H9 (cell line): ENCODE results near the gene TMTC2. TPM values are rescaled to one million over a fixed set of nuclear protein-coding genes. Genes with fewer than 3 reads are reported as not detected.

ENCODE experiments used
- DNase-seq: peaks from one replicate; pipeline ENCODE4 v3.0.0-alpha.2; 2017
- H2AFZ ChIP-seq: one replicate; pipeline ENCODE4 v1.6.1; 2013; ENCODE audit warnings: mild to moderate bottlenecking, low read length, control low read depth, moderate library complexity
- H2AK5ac ChIP-seq: 2 replicates; pipeline ENCODE4 v1.6.1; 2013; ENCODE audit warnings: low read length, control low read depth, mixed read lengths; ENCODE audit not compliant: insufficient read length
- H2BK120ac ChIP-seq: one replicate; pipeline ENCODE4 v1.6.1; 2013; ENCODE audit warnings: low read depth, mild to moderate bottlenecking, low read length, control low read depth, inconsistent platforms; ENCODE audit not compliant: poor library complexity, severe bottlenecking
- H2BK12ac ChIP-seq: 2 replicates; pipeline ENCODE4 v1.6.1; 2013; ENCODE audit warnings: low read length, control low read depth, mixed read lengths, low read depth; ENCODE audit not compliant: insufficient read length
- H2BK15ac ChIP-seq: 2 replicates; pipeline ENCODE4 v1.6.1; 2013; ENCODE audit warnings: low read depth, low read length, control low read depth
- H2BK20ac ChIP-seq: one replicate; pipeline ENCODE4 v1.6.1; 2013; ENCODE audit warnings: low read depth, mild to moderate bottlenecking, low read length, control low read depth, inconsistent platforms; ENCODE audit not compliant: poor library complexity, severe bottlenecking
- H2BK5ac ChIP-seq: 2 replicates; pipeline ENCODE4 v1.6.1; 2013; ENCODE audit warnings: low read length, control low read depth, mixed read lengths; ENCODE audit not compliant: insufficient read length
- H3K14ac ChIP-seq: 2 replicates; pipeline ENCODE4 v1.6.1; 2013; ENCODE audit warnings: low read length, control low read depth; ENCODE audit not compliant: insufficient read depth
- H3K18ac ChIP-seq: 2 replicates; pipeline ENCODE4 v1.6.1; 2013; ENCODE audit warnings: low read depth, mild to moderate bottlenecking, mixed read lengths, low read length, control low read depth; ENCODE audit not compliant: insufficient read length
- H3K23ac ChIP-seq: 2 replicates; pipeline ENCODE4 v1.6.1; 2013; ENCODE audit warnings: low read length, control low read depth, mixed read lengths, low read depth; ENCODE audit not compliant: insufficient read length
- H3K23me2 ChIP-seq: 2 replicates; pipeline ENCODE4 v1.6.1; 2013; ENCODE audit warnings: low read depth, mild to moderate bottlenecking, mixed read lengths, low read length, control low read depth; ENCODE audit not compliant: insufficient read length, poor library complexity, severe bottlenecking
- H3K27ac ChIP-seq: 2 replicates; pipeline ENCODE4 v1.5.1; 2013; ENCODE audit warnings: low read length, control low read depth, mixed read lengths, low read depth; ENCODE audit not compliant: insufficient read length
- H3K27me3 ChIP-seq: 2 replicates; pipeline ENCODE4 v1.6.1; 2013; ENCODE audit warnings: low read length, control low read depth, inconsistent platforms; ENCODE audit not compliant: insufficient read depth
- H3K4ac ChIP-seq: 2 replicates; pipeline ENCODE4 v1.6.1; 2013; ENCODE audit warnings: low read depth, mild to moderate bottlenecking, control low read depth, inconsistent platforms, low read length, moderate library complexity
- H3K4me1 ChIP-seq: 2 replicates; pipeline ENCODE4 v1.6.1; 2013; ENCODE audit warnings: low read length, control low read depth, inconsistent platforms; ENCODE audit not compliant: insufficient read depth
- H3K4me2 ChIP-seq: 2 replicates; pipeline ENCODE4 v1.6.1; 2013; ENCODE audit warnings: low read length, control low read depth, mixed read lengths; ENCODE audit not compliant: insufficient read length, insufficient read depth
- H3K56ac ChIP-seq: 2 replicates; pipeline ENCODE4 v1.6.1; 2013; ENCODE audit warnings: low read depth, mild to moderate bottlenecking, mixed read lengths, low read length, control low read depth; ENCODE audit not compliant: insufficient read length
- H3K79me1 ChIP-seq: 2 replicates; pipeline ENCODE4 v1.6.1; 2013; ENCODE audit warnings: low read depth, mild to moderate bottlenecking, moderate library complexity, low read length, control low read depth, inconsistent platforms; ENCODE audit not compliant: insufficient read depth, poor library complexity, severe bottlenecking
- H3K79me2 ChIP-seq: 2 replicates; pipeline ENCODE4 v1.6.1; 2013; ENCODE audit warnings: low read length, control low read depth, inconsistent platforms; ENCODE audit not compliant: insufficient read depth
- H3K9ac ChIP-seq: 2 replicates; pipeline ENCODE4 v1.6.1; 2013; ENCODE audit warnings: low read length, control low read depth, mixed read lengths; ENCODE audit not compliant: insufficient read length; ENCODE audit errors: extremely low read depth
- H3K9me3 ChIP-seq: one replicate; pipeline ENCODE4 v1.6.1; 2013; ENCODE audit warnings: low read depth, low read length, inconsistent platforms; ENCODE audit not compliant: control insufficient read depth
- H3T11ph ChIP-seq: one replicate; pipeline ENCODE4 v1.6.1; 2013; ENCODE audit warnings: mild to moderate bottlenecking, low read length, control low read depth, inconsistent platforms
- H4K20me1 ChIP-seq: one replicate; pipeline ENCODE4 v1.6.1; 2013; ENCODE audit not compliant: control insufficient read depth, insufficient read length, insufficient read depth
- H4K5ac ChIP-seq: 2 replicates; pipeline ENCODE4 v1.6.1; 2013; ENCODE audit warnings: low read depth, mild to moderate bottlenecking, mixed read lengths, low read length, control low read depth; ENCODE audit not compliant: insufficient read length
- H4K8ac ChIP-seq: replicated peaks from 2 replicates; pipeline ENCODE4 v1.6.1; 2013; ENCODE audit warnings: low read length, control low read depth, mixed read lengths, low read depth; ENCODE audit not compliant: insufficient read length
- H4K91ac ChIP-seq: 2 replicates; pipeline ENCODE4 v1.6.1; 2013; ENCODE audit warnings: low read depth, mild to moderate bottlenecking, moderate library complexity, mixed read lengths, low read length, control low read depth; ENCODE audit not compliant: insufficient read length
- H3K27ac Mint-ChIP-seq, 3 experiments: 2 replicates in 2 of 3; 3 replicates in 1 of 3; pipeline ENCODE4 v1.8.0; 2020 to 2021; ENCODE audit warnings: mixed read lengths in 3 of 3, mild to moderate bottlenecking in 1 of 3, moderate library complexity in 1 of 3
- H3K27me3 Mint-ChIP-seq: 2 replicates; pipeline ENCODE4 v1.8.0; 2021; ENCODE audit warnings: low read depth, mild to moderate bottlenecking, moderate library complexity, mixed read lengths
- H3K36me3 Mint-ChIP-seq, 3 experiments: 2 replicates in 2 of 3; 3 replicates in 1 of 3; pipeline ENCODE4 v1.8.0; 2020 to 2021; ENCODE audit warnings: low read depth in 3 of 3, mixed read lengths in 3 of 3; ENCODE audit not compliant: insufficient read depth in 1 of 3
- H3K4me1 Mint-ChIP-seq, 2 experiments: 2 replicates each; pipeline ENCODE4 v1.8.0; 2020; ENCODE audit warnings: mixed read lengths in 2 of 2
- H3K4me3 Mint-ChIP-seq, 2 experiments: 2 replicates in 1 of 2; 3 replicates in 1 of 2; pipeline ENCODE4 v1.8.0; 2020 to 2021; ENCODE audit warnings: mild to moderate bottlenecking in 2 of 2, mixed read lengths in 2 of 2, moderate library complexity in 1 of 2
- H3K9me3 Mint-ChIP-seq, 2 experiments: 2 replicates in 1 of 2; 3 replicates in 1 of 2; pipeline ENCODE4 v1.8.0; 2020; ENCODE audit warnings: mild to moderate bottlenecking in 2 of 2, mixed read lengths in 2 of 2, moderate library complexity in 1 of 2
- CTCF ChIP-seq: fragments of 200-600 bp; sonication (generic); conservative IDR thresholded peaks from 3 replicates; pipeline ENCODE4 v1.8.0; 2021; ENCODE audit warnings: antibody characterized with exemption, mild to moderate bottlenecking
- WGBS: extraction: QIAGEN DNeasy Blood & Tissue Kit; methylation state at CpG from one replicate; pipeline ENCODE4 v1.1.7; 2013; ENCODE audit warnings: missing lambda C conversion rate, low lambda C conversion rate, mixed read lengths; ENCODE audit not compliant: insufficient read length; ENCODE audit errors: extremely low coverage; 5-methylcytosine and 5-hydroxymethylcytosine counted together
- total RNA-seq: library from RNA; stranded (reverse); gene quantifications from 2 replicates; pipeline ENCODE4 v1.2.1, GENCODE V29; 2021

The TMTC2 gene
- total RNA-seq, 1 experiment from 2014 or later: 3.1 TPM

- Histone ChIP-seq H3K27ac (no peak overlapping the region), H3K23ac (no peak overlapping the region), H3K14ac (no peak overlapping the region), H4K20me1 (no peaks in the 10 kb centered on the region), H4K8ac (no peak overlapping the region), H3K4me1 (no peaks in the 10 kb centered on the region), H2AK5ac (no peak overlapping the region), H2BK12ac (no peak overlapping the region), H2BK15ac (no peak overlapping the region), H3K56ac (no peak overlapping the region), H3T11ph (no peak overlapping the region), H2BK20ac (no peak overlapping the region), H3K4ac (no peak overlapping the region), H3K79me2 (no peaks in the 10 kb centered on the region), H3K9me3 (no peaks in the 10 kb centered on the region), H3K79me1 (no peaks in the 10 kb centered on the region), H3K18ac (no peak overlapping the region), H4K5ac (no peak overlapping the region), H3K9ac (no peak overlapping the region), H3K23me2 (no peaks in the 10 kb centered on the region), H2BK120ac (no peak overlapping the region), H3K4me2 (no peak overlapping the region), H4K91ac (no peak overlapping the region), H2AFZ (no peak overlapping the region), H2BK5ac (no peak overlapping the region), H3K27me3 (no peaks in the 10 kb centered on the region)
- H3K27ac Mint-ChIP-seq: no peak overlapping the region
- no CpG with 5 or more reads among the region's 3 CpGs for WGBS
- no peak overlapping the region for H3K4me3 Mint-ChIP-seq
- TF ChIP-seq CTCF: no peak
- H3K4me1 Mint-ChIP-seq: peaks cover 19 to 20% of the 10 kb centered on the region in 2 experiments
- DNase-seq: no peak
- H3K36me3 Mint-ChIP-seq: no peaks in the 10 kb centered on the region
- no peaks in the 10 kb centered on the region for H3K27me3 Mint-ChIP-seq
- peaks cover 0 to 2% of the 10 kb centered on the region in 2 experiments; a peak in 2 of 5 replicates for H3K9me3 Mint-ChIP-seq
Observed at GRCh38 chr12:83150465-83151189, 463.9 kb downstream of the TMTC2 start.
